Stimulated activated CD4-positive, alpha-beta T cell treated with anti-CD3 and anti-CD28 coated beads, Interleukin-1b, Interleukin-23, amount 100 ng/mL, for 48 hours (primary cell): ENCODE measurements around the gene RUNX1.

Source experiments
- DNase-seq: peaks from one replicate; pipeline ENCODE4 v3.0.0-alpha.2; 2020

RUNX1 gene

DNA sequence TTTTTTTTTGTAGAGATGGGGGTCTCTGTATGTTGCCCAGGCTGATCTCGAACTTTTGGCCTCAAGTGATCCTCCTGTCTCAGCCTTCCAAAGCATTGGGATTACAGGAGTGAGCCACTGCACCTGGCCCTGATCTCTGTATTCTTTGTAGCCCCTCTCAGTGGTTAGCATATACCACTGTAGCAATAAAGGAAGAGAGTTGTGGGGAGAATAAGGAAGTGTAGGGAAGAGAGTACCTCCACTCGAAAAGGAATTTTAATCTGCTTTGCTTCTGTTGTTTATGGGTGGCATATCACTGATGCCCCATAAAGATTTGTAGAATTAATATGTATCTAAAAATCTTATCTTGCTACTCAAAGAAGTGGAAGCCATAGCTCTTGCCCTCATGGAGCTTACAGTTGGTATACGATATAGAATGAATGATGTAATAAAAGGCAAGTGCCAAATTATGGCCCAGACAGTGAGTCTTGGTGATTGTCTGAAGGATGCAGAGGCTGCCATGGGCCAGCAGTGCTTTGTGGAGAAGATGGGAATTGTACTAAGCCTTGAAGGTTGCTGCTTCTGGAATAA, 284.3 kb downstream of the RUNX1 start:
- DNase-seq: no peak

DNA sequence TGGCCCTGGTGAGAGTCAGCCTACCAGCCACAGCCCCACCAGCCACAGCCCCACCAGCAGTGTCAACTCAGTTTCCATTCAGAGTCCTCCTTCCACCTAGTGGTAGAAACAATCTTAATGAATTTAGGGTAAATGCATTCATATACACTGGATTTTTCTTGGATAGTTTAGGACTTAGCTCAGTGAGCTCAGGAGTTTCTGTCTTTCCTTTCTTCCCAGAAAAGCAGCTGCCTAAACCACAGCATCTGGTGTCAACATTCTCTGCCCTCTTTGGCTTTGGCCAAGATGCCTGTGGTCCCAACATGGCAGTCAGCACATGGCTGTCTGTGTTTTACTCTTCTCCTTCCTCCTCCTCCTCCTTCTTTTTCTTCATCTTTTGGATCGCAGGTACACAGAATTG, 286.3 kb downstream of the RUNX1 start:
- no peak for DNase-seq

DNA sequence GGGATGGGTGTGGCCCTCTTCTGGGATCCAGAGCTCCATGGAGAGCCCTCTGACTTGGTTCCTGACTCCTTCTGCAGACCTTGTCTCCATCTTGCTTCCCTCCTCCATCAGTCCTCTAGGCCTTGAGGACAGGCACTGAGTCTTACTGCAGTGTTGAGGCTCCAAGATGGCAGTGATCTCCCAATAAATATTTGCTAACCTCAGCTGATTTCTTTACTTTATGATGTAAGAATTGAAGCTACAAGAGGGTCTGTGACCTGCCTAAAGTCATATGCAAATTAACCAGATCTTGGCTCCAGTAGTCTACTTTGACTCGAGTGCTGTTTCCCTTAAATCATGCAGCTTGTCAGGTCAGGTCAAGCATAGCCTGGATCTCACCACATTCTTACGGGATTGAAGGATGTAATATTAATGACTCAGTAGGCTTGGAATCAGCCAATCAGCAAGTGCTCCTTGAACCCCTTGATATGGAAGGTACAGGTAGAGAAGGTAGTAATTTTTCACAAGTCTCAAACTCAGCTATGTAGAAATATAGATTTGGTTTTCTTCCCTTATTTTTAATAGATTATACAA, 287.3 kb downstream of the RUNX1 start:
- no peak for DNase-seq

DNA sequence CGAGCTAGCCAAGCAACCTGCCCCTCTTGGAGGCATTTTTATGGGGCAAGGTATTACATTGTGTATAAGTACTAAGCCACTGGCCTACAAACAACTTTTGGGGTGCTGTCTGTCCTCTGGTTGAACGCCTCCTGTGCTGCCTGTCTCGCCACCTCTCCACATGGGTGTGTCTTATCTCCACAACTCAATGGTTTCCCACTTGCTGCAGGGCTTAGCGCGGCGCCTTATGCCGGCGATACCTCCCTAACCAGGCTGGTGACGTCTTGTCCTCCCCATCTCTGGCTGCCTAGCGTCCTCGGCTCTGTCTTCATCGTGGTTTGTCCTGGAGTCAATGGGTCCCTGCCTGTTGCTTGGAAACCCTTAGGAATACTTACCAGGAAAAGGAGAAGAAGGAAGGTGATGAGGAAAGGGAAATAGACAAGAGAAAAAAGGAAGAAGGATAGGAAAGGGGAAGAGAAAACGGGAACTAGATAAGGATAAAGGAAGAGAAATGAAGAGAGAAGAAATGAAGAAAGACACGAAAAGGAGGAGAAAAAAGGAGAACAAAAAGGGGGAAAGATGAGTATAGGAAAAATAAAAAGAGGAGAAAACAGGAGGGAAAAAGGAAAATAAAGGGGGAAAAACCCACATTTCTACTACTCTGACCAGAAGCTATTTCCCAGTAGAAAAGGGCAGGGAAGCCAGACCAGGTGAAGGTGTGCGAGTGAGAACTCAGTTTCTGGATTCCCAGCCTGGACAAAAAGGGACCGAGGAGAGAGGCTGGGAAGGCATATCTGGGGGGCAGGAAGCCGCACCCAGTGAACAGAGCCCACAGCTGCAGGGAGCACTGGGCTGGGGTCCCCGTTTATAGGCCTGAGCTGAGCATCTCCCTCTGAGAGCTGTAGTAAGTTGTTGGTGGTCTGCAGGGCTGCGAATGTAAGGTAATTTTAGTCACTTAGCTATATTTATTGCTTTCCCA, 294.1 kb downstream of the RUNX1 start:
- DNase-seq: no peak

DNA sequence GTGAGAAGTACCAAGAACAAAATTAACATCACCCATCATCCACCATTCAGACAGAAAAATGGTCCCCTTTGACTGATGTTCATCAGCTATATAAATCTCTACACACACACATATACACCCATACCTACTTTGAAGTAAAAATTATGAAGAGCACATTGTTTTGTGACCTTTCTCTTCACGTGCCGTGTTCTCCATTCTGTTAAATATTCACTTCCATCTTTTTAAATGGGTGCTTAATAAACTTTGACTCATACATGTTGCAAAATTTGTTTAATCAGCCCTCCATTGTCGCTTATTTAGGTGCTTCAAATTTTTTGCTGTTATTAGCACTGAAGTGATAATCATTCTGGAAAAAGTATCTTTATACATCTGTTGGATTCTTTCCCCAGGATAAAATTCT, 300.2 kb downstream of the RUNX1 start:
- no peak for DNase-seq

DNA sequence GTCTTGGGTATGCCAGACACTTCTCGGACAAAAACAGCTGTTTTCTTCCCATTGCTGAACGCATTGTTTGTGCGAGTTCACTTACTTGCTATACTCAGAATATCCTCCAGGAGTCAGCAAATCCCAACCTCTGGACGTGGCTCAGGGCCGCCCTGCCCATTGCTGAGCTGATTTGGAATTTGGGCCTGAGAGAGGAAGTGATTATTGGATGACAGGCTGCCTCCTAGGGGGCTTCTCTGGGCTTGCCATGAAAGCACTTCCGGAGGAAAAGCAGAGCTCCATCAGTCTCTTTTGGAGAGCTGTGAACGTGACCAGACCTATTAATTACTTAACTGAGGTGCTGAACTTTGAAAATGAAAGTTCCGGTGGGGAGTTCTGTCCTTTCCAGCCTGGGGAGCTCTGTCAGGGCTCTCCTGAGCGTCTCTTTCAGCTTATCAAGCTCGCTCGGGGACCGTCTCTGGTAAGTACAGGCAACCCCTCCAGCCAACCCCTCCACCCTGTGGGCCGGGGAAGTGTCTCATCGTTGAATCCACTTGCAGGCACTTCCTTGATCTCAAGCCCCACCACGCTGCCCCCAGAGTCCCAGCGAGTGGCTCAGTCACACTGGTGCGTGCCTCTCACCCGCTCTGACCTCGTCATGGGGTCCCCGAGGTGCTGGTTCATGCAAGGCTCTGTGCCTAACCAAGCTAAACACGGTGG, 303.4 kb downstream of the RUNX1 start:
- DNase-seq: peak; percentile 67

DNA sequence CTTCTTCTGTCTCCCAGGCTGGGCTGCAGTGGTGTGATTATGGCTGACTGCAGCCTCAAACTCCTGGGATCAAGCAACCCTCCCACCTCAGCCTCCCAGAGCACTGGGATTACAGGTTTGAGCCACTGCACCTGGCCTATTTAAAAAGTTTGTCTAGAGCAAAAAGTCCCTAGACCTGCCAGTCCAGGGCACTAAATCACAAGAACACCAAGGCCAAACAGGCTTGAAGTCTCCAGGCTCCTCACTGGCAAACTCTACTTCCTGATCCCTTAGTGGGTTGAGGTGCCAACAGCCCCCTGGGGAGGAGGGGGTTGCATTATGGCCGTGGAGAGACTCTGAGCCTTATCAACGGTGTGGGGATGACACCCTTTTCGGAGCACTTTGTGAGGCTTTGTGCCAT, 304.3 kb downstream of the RUNX1 start:
- DNase-seq: no peak

DNA sequence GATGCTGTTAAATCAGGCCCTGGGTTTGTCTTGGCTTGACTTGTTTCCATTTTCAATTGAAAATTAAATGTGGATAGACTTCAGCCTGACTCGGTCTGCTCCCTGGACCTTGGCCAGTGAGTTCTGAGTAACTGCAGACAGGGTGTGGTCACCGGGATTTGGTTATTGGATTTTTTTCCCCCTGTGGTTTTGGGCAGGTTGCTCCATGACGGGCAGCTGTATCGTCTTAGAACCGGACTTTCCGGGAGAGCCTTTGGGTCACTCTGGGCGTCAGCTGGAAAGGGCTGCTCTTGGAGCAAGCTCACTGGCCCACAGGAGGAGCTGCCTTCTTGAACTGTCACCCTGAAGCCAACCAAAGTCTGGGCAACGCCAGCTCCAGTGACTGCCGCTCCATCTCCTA, 305.3 kb downstream of the RUNX1 start:
- no peak for DNase-seq

DNA sequence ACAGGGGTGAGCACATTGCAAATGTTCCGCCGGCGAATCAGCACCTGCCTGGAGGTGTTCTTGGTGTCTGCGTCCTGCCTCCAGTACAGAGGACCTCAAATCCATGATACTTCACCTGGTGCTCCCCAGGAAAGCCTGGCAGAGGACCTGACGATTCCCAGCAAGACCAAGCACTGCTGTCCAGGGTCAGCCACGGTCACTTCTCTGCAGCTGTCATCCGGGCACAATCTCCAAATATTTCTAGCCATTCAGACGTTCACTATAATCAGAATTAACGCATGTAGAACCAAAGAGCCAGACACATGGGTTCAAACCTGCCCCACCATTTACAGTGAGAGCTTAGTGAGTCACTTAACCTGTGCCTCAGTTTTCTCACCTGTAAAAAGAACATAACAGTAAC, 305.8 kb downstream of the RUNX1 start:
- no peak for DNase-seq

DNA sequence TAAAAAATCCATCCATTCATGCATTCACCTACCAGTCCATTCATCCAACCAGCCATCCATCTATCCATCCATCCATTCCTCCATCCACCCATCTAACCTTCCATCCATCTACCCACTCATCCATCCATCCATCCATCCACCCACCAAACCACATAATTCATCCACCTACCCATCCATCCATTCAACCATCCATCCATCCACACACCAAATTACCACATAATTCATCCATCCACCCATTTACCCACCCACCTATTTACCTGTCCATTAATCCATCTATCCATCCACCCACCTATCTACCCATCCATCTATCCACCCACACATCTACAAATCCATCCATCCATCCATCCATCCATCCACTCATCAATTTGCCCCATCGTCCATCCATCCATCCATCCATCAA, 308.9 kb downstream of the RUNX1 start:
- DNase-seq: no peak
